Glutamatergic neuron (in vitro differentiated cells): ENCODE data around the gene ABCC12. TPM values are rescaled to one million over a fixed set of nuclear protein-coding genes. Genes with fewer than 3 reads are reported as not detected.

Experiments used
- DNase-seq: peaks from one replicate; pipeline ENCODE4 v3.0.0; 2022
- H3K27ac Mint-ChIP-seq: one replicate; pipeline ENCODE4 v1.8.0; 2020; ENCODE audit warnings: mild to moderate bottlenecking, mixed read lengths, inconsistent platforms; ENCODE audit not compliant: unreplicated experiment
- H3K27me3 Mint-ChIP-seq: one replicate; pipeline ENCODE4 v1.8.0; 2020; ENCODE audit warnings: mild to moderate bottlenecking, moderate library complexity, mixed read lengths, inconsistent platforms; ENCODE audit not compliant: unreplicated experiment
- H3K36me3 Mint-ChIP-seq: one replicate; pipeline ENCODE4 v1.8.0; 2020; ENCODE audit warnings: mild to moderate bottlenecking, mixed read lengths, inconsistent platforms; ENCODE audit not compliant: unreplicated experiment
- H3K4me1 Mint-ChIP-seq: one replicate; pipeline ENCODE4 v1.8.0; 2020; ENCODE audit warnings: mild to moderate bottlenecking, low read depth, mixed read lengths, inconsistent platforms; ENCODE audit not compliant: unreplicated experiment
- H3K4me3 Mint-ChIP-seq: one replicate; pipeline ENCODE4 v1.8.0; 2020; ENCODE audit warnings: mild to moderate bottlenecking, mixed read lengths, inconsistent platforms; ENCODE audit not compliant: unreplicated experiment
- H3K9me3 Mint-ChIP-seq: one replicate; pipeline ENCODE4 v1.8.0; 2020; ENCODE audit warnings: mild to moderate bottlenecking, moderate library complexity, mixed read lengths, inconsistent platforms; ENCODE audit not compliant: unreplicated experiment
- total RNA-seq: library from RNA; stranded (reverse); fragmentation: NEBNext Ultra II Directional; extraction: Animal tissue kit (Norgen Biotek cat#: 25700); gene quantifications from one replicate; pipeline ENCODE4 v1.2.1, GENCODE V29; 2021; ENCODE audit not compliant: unreplicated experiment
- TF ChIP-seq, protein P1 (sequence below): fragments of 200-600 bp; sonication (generic); IDR thresholded peaks from one replicate; pipeline ENCODE4 v1.5.0; 2021; ENCODE audit not compliant: partially characterized antibody, unreplicated experiment

The ABCC12 gene
- total RNA-seq, 1 donor from 2014 or later, result not detected

- Mint-ChIP-seq H3K27me3 (peaks cover 3% of the 10 kb centered on the region), H3K4me1 (peaks cover 1% of the 10 kb centered on the region), H3K36me3 (no peaks in the 10 kb centered on the region), H3K9me3 (no peaks in the 10 kb centered on the region), H3K4me3 (no peak overlapping the region), H3K27ac (no peak overlapping the region)
- DNase-seq, result no peak
- TF ChIP-seq, protein P1, sequence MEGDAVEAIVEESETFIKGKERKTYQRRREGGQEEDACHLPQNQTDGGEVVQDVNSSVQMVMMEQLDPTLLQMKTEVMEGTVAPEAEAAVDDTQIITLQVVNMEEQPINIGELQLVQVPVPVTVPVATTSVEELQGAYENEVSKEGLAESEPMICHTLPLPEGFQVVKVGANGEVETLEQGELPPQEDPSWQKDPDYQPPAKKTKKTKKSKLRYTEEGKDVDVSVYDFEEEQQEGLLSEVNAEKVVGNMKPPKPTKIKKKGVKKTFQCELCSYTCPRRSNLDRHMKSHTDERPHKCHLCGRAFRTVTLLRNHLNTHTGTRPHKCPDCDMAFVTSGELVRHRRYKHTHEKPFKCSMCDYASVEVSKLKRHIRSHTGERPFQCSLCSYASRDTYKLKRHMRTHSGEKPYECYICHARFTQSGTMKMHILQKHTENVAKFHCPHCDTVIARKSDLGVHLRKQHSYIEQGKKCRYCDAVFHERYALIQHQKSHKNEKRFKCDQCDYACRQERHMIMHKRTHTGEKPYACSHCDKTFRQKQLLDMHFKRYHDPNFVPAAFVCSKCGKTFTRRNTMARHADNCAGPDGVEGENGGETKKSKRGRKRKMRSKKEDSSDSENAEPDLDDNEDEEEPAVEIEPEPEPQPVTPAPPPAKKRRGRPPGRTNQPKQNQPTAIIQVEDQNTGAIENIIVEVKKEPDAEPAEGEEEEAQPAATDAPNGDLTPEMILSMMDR, result no peak
Observed at GRCh38 chr16:48113001-48113400, 42.8 kb downstream of the ABCC12 start.

GRCh38 chr16:48112600-48112999, 43.2 kb downstream of the ABCC12 start:
- peaks cover 3% of the 10 kb centered on the region for H3K27me3 Mint-ChIP-seq
- no peak overlapping the region for H3K4me3 Mint-ChIP-seq
- H3K27ac Mint-ChIP-seq, result no peak overlapping the region
- no peaks in the 10 kb centered on the region for H3K36me3 Mint-ChIP-seq
- DNase-seq, result no peak
- TF ChIP-seq, protein P1, result no peak
- H3K4me1 Mint-ChIP-seq, result peaks cover 1% of the 10 kb centered on the region
- H3K9me3 Mint-ChIP-seq, result no peaks in the 10 kb centered on the region

DNA sequence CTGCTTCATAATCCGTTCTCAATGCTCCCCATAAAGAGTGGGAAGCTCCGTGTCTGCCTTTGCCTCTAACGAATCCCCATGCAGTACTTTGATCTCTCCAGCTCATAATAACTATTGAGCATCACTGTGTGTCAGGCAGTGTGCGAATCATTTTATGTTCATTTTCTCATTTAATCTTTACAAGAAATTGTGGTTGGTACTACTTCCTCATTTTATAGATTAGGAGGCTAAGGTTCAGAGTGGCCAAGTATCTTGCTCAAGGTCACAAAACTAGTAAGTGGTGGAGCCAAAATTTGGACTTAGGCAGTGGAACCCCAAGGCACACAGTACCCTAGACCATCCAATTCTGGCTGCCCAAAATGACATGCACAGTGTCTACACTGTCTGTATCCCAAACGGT, 44.8 kb downstream of the ABCC12 start:
- Mint-ChIP-seq H3K4me3 (no peak overlapping the region), H3K9me3 (peaks cover under 1% of the 10 kb centered on the region), H3K4me1 (peaks cover 2% of the 10 kb centered on the region), H3K27me3 (peaks cover 3% of the 10 kb centered on the region), H3K27ac (no peak overlapping the region), H3K36me3 (no peaks in the 10 kb centered on the region)
- no peak for DNase-seq
- TF ChIP-seq, protein P1, result no peak

DNA sequence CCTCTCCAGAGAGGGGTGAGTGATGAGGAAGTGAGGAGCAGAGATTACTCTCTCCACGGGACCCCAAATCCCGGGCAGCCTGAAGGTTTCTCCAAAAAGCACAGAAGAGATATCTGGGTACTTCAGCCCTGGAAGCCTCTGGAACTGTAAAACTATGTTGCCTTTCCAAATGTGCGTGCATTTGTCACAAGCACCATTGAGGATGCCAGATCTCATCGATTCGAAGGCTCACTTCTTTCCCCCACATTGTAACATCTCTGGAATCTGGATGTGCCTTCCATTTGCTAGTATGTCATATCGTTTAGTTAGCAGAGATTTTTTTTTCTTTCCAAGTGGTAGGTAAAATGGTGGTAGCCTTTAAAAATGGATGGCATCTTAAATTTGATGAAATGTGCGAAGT, 45.8 kb downstream of the ABCC12 start:
- DNase-seq, result no peak
- no peaks in the 10 kb centered on the region for H3K36me3 Mint-ChIP-seq
- H3K27ac Mint-ChIP-seq, result no peak overlapping the region
- H3K4me3 Mint-ChIP-seq, result no peak overlapping the region
- H3K9me3 Mint-ChIP-seq, result peaks cover 2% of the 10 kb centered on the region
- TF ChIP-seq, protein P1, result no peak
- peaks cover 7% of the 10 kb centered on the region for H3K4me1 Mint-ChIP-seq
- H3K27me3 Mint-ChIP-seq, result peaks cover 2% of the 10 kb centered on the region

DNA sequence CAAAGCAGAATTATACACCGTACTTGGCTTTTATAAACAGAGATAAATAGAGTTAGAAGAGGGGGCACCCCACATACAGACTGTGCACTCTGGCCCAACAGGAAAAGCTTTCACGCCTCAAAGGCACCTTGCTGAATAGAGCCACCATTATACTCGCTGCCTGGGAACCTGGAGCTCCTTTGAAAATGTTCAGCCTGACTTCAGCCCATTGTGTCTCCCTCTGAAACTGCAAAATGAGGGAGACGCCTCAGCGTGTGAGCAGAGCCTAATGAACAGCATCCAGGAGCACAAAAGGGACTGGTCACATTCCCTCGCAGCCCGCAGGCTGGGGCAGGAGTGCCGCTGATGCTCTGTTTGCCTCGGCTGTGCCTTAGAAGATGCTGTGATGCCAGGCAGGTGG, 46.3 kb downstream of the ABCC12 start:
- no peak overlapping the region for H3K27ac Mint-ChIP-seq
- peaks cover 7% of the 10 kb centered on the region for H3K4me1 Mint-ChIP-seq
- TF ChIP-seq, protein P1, result no peak
- H3K4me3 Mint-ChIP-seq, result no peak overlapping the region
- no peaks in the 10 kb centered on the region for H3K36me3 Mint-ChIP-seq
- peaks cover 2% of the 10 kb centered on the region for H3K27me3 Mint-ChIP-seq
- peaks cover 2% of the 10 kb centered on the region for H3K9me3 Mint-ChIP-seq
- no peak for DNase-seq
